Measurements from ENCODE around the gene LAMC3. TPM values are rescaled to one million over a fixed set of nuclear protein-coding genes. Genes with fewer than 3 reads are reported as not detected.

LAMC3 gene
- total RNA-seq, 2 experiments from 2014 or later, result 0.19 to 2.2 TPM

- no peaks in the 10 kb centered on the region for H3K4me1 ChIP-seq (ENCODE audit: insufficient read depth, low read length, poor library complexity, severe bottlenecking)
- H3K79me2 ChIP-seq (ENCODE audit: insufficient read depth, low read depth, low read length), result no peaks in the 10 kb centered on the region
- DNase-seq (ENCODE audit: low spot score), result no peak
- no peaks in the 10 kb centered on the region for H3K9me3 ChIP-seq (ENCODE audit: low read length)
- intact Hi-C loops (cut with micrococcal nuclease; ENCODE audit: unreplicated experiment), result no loop called here
- TF ChIP-seq CTCF (conservative IDR thresholded peaks at IDR 0.05; ENCODE audit: low read length) (no peak), EZH2phosphoT487 (IDR thresholded peaks at IDR 0.05; ENCODE audit: borderline replicate concordance, low read depth, low read length) (no peak)
- no peak overlapping the region for H2AFZ ChIP-seq (ENCODE audit: low read length)
- H3K4me2 ChIP-seq (ENCODE audit: low read length), result no peak overlapping the region
- H3K4me3 ChIP-seq (ENCODE audit: low read depth, low read length, poor library complexity, severe bottlenecking), result no peak overlapping the region
- ChIA-PET POLR2A (no interaction called here), CTCF (ENCODE audit: unreplicated experiment) (interaction anchor here (0.6 kb wide), 1 partner anchor 45 kb away, joined by 3 read pairs; no protein-coding TSS in a partner anchor)
- no peak overlapping the region for H3K27ac ChIP-seq (ENCODE audit: low read depth, low read length, poor library complexity, severe bottlenecking)
- H3K36me3 ChIP-seq (ENCODE audit: insufficient read depth, low read length), result no peaks in the 10 kb centered on the region
- H3K9me2 ChIP-seq (ENCODE audit: insufficient read depth, low read length), result no peaks in the 10 kb centered on the region
- BruUV-seq (replicated peaks), result no TSS peak
- H4K20me1 ChIP-seq (ENCODE audit: insufficient read depth, low read length), result no peaks in the 10 kb centered on the region
Measured at GRCh38 chr9:131001021-131001420, 8.0 kb upstream of the LAMC3 start.

- no peak for DNase-seq (ENCODE audit: low spot score)
- Histone ChIP-seq H3K4me3 (ENCODE audit: low read depth, low read length, poor library complexity, severe bottlenecking) (no peak overlapping the region), H3K27ac (ENCODE audit: low read depth, low read length, poor library complexity, severe bottlenecking) (no peak overlapping the region), H3K9me3 (ENCODE audit: low read length) (no peaks in the 10 kb centered on the region), H3K79me2 (ENCODE audit: insufficient read depth, low read depth, low read length) (no peaks in the 10 kb centered on the region), H3K36me3 (ENCODE audit: insufficient read depth, low read length) (no peaks in the 10 kb centered on the region), H3K4me2 (ENCODE audit: low read length) (no peak overlapping the region), H3K4me1 (ENCODE audit: insufficient read depth, low read length, poor library complexity, severe bottlenecking) (no peaks in the 10 kb centered on the region), H3K9me2 (ENCODE audit: insufficient read depth, low read length) (no peaks in the 10 kb centered on the region), H4K20me1 (ENCODE audit: insufficient read depth, low read length) (no peaks in the 10 kb centered on the region), H2AFZ (ENCODE audit: low read length) (no peak overlapping the region)
- intact Hi-C loops (cut with micrococcal nuclease; ENCODE audit: unreplicated experiment), result no loop called here
- ChIA-PET POLR2A (interaction anchor here (0.5 kb wide), 1 partner anchor 18 kb away, joined by 5 read pairs; no protein-coding TSS in a partner anchor), CTCF (ENCODE audit: unreplicated experiment) (no interaction called here)
- TF ChIP-seq CTCF (conservative IDR thresholded peaks at IDR 0.05; ENCODE audit: low read length) (no peak), EZH2phosphoT487 (IDR thresholded peaks at IDR 0.05; ENCODE audit: borderline replicate concordance, low read depth, low read length) (no peak)
- no TSS peak for BruUV-seq (replicated peaks)
Measured at GRCh38 chr9:131001990-131002389, 7.0 kb upstream of the LAMC3 start.

GRCh38 chr9:131006601-131007000, 2.4 kb upstream of the LAMC3 start:
- Histone ChIP-seq H3K79me2 (ENCODE audit: insufficient read depth, low read depth, low read length) (no peaks in the 10 kb centered on the region), H3K27ac (ENCODE audit: low read depth, low read length, poor library complexity, severe bottlenecking) (no peak overlapping the region), H3K36me3 (ENCODE audit: insufficient read depth, low read length) (no peaks in the 10 kb centered on the region), H3K4me2 (ENCODE audit: low read length) (no peak overlapping the region), H2AFZ (ENCODE audit: low read length) (no peak overlapping the region), H3K4me1 (ENCODE audit: insufficient read depth, low read length, poor library complexity, severe bottlenecking) (no peaks in the 10 kb centered on the region), H3K9me3 (ENCODE audit: low read length) (no peaks in the 10 kb centered on the region), H3K4me3 (ENCODE audit: low read depth, low read length, poor library complexity, severe bottlenecking) (no peak overlapping the region), H4K20me1 (ENCODE audit: insufficient read depth, low read length) (no peaks in the 10 kb centered on the region), H3K9me2 (ENCODE audit: insufficient read depth, low read length) (no peaks in the 10 kb centered on the region)
- TF ChIP-seq EZH2phosphoT487 (IDR thresholded peaks at IDR 0.05; ENCODE audit: borderline replicate concordance, low read depth, low read length) (no peak), CTCF (conservative IDR thresholded peaks at IDR 0.05; ENCODE audit: low read length) (no peak)
- ChIA-PET POLR2A (interaction anchor here (0.6 to 0.7 kb wide), 2 partner anchors 419 to 853 kb away, joined by 3 to 6 read pairs; no protein-coding TSS in a partner anchor), CTCF (ENCODE audit: unreplicated experiment) (no interaction called here)
- BruUV-seq (replicated peaks), result no TSS peak
- no peak for DNase-seq (ENCODE audit: low spot score)
- intact Hi-C loops (cut with micrococcal nuclease; ENCODE audit: unreplicated experiment), result no loop called here
